PC-9 (cell line): ENCODE results near the gene CDH15. TPM values are rescaled to one million over a fixed set of nuclear protein-coding genes. Genes with fewer than 3 reads are reported as not detected.

Experiments used
- BruUV-seq: library from RNA; stranded (reverse); fragments of 400-500 nt; replicated peaks from 2 replicates; lab custom pipeline; 2021; lab: Mats Ljungman, UMichigan
- CTCF ChIA-PET: fragments of 300-600 bp; sonication (Branson Sonifier 250); formaldehyde crosslinking; loops from one replicate; lab custom pipeline; 2022; ENCODE audit warnings: antibody characterized with exemption; lab: Charles Lee
- POLR2A ChIA-PET: fragments of 300-600 bp; sonication (Branson Sonifier 250); formaldehyde crosslinking; loops from one replicate; lab custom pipeline; 2022; ENCODE audit warnings: antibody characterized with exemption; ENCODE audit not compliant: unreplicated experiment; lab: Charles Lee
- DNase-seq, 2 experiments: peaks; one replicate each; pipeline versions ENCODE4 v3.0.0 to v3.0.0-alpha.2; 2015 to 2022; ENCODE audit warnings: mixed read lengths in 1 of 2
- H2AFZ ChIP-seq: fragments of 200-600 bp; sonication (generic); 2 replicates; pipeline ENCODE4 v1.8.1; 2017; ENCODE audit warnings: antibody characterized with exemption
- H3F3A ChIP-seq: fragments of 200-600 bp; sonication (generic); 2 replicates; pipeline ENCODE4 v1.8.1; 2017; ENCODE audit warnings: antibody characterized with exemption, mild to moderate bottlenecking, low read depth; ENCODE audit not compliant: insufficient read depth
- H3K27ac ChIP-seq: fragments of 200-600 bp; sonication (generic); 2 replicates; pipeline ENCODE4 v1.6.1; 2016; ENCODE audit warnings: mixed run types
- H3K27me3 ChIP-seq: fragments of 200-600 bp; sonication (generic); 2 replicates; pipeline ENCODE4 v1.6.1; 2016; ENCODE audit warnings: low read depth, mixed run types; ENCODE audit not compliant: insufficient read depth
- H3K36me3 ChIP-seq: fragments of 200-600 bp; sonication (generic); 2 replicates; pipeline ENCODE4 v1.6.1; 2016; ENCODE audit warnings: low read depth, mixed run types
- H3K4me1 ChIP-seq: fragments of 200-600 bp; sonication (generic); replicated peaks from 2 replicates; pipeline ENCODE4 v1.6.1; 2016; ENCODE audit warnings: mixed run types; ENCODE audit not compliant: insufficient read depth
- H3K4me2 ChIP-seq: fragments of 200-600 bp; sonication (generic); 2 replicates; pipeline ENCODE4 v1.6.1; 2017; ENCODE audit warnings: mixed run types
- H3K4me3 ChIP-seq: fragments of 200-600 bp; sonication (generic); 2 replicates; pipeline ENCODE4 v1.6.1; 2016; ENCODE audit warnings: mixed run types
- H3K79me2 ChIP-seq: fragments of 200-600 bp; sonication (generic); 2 replicates; pipeline ENCODE4 v1.6.1; 2017; ENCODE audit warnings: low read depth, mixed run types
- H3K9me2 ChIP-seq: fragments of 200-600 bp; sonication (generic); 2 replicates; pipeline ENCODE4 v1.8.1; 2017; ENCODE audit warnings: mild to moderate bottlenecking; ENCODE audit not compliant: insufficient read depth
- H3K9me3 ChIP-seq: fragments of 200-600 bp; sonication (generic); 2 replicates; pipeline ENCODE4 v1.8.1; 2016; ENCODE audit warnings: low read depth; ENCODE audit not compliant: insufficient read depth
- H4K20me1 ChIP-seq: fragments of 200-600 bp; sonication (generic); 2 replicates; pipeline ENCODE4 v1.8.1; 2017; ENCODE audit not compliant: insufficient read depth
- CTCF ChIP-seq: fragments of 200-600 bp; sonication (generic); conservative IDR thresholded peaks from 2 replicates; pipeline ENCODE4 v1.6.1; 2017; ENCODE audit warnings: mixed run types, antibody characterized with exemption, mild to moderate bottlenecking, moderate library complexity
- EZH2 ChIP-seq: fragments of 200-600 bp; sonication (generic); IDR thresholded peaks from 2 replicates; pipeline ENCODE4 v1.8.0; 2017; ENCODE audit warnings: antibody characterized with exemption, low read depth
- intact Hi-C: fragments of 100-400 bp; cut with micrococcal nuclease; formaldehyde crosslinking; loops from one replicate; pipeline ENCODE4 v1.10.0; 2022; ENCODE audit not compliant: unreplicated experiment
- total RNA-seq: library from RNA; stranded (reverse); gene quantifications from 2 replicates; pipeline ENCODE4 v1.2.3, GENCODE V29; 2021

CDH15 gene
- total RNA-seq, 1 experiment from 2014 or later: not detected

GRCh38 chr16:89197033-89197632 lies 25.6 kb downstream of the CDH15 start:
- Histone ChIP-seq H3K4me3 (no peak overlapping the region), H3F3A (no peaks in the 10 kb centered on the region), H3K4me1 (peaks cover 10% of the 10 kb centered on the region; the same call in 1 of the 2 replicates), H3K27me3 (peaks cover 10% of the 10 kb centered on the region), H2AFZ (no peak overlapping the region), H3K9me2 (no peaks in the 10 kb centered on the region), H3K9me3 (no peaks in the 10 kb centered on the region), H4K20me1 (no peaks in the 10 kb centered on the region), H3K36me3 (no peaks in the 10 kb centered on the region), H3K79me2 (no peaks in the 10 kb centered on the region), H3K4me2 (no peak overlapping the region), H3K27ac (no peak overlapping the region)
- TF ChIP-seq EZH2 (no peak), CTCF (no peak)
- intact Hi-C loops: no loop called here
- POLR2A ChIA-PET: no interaction called here
- BruUV-seq: no TSS peak
- CTCF ChIA-PET: no interaction called here
- DNase-seq: no peak

GRCh38 chr16:89197633-89198416 lies 26.3 kb downstream of the CDH15 start:
- peaks cover 10% of the 10 kb centered on the region for H3K27me3 ChIP-seq
- no peaks in the 10 kb centered on the region for H3K36me3 ChIP-seq
- H3K79me2 ChIP-seq: no peaks in the 10 kb centered on the region
- no peaks in the 10 kb centered on the region for H3K9me2 ChIP-seq
- no peaks in the 10 kb centered on the region for H3K9me3 ChIP-seq
- H3K27ac ChIP-seq: no peak overlapping the region
- H3K4me1 ChIP-seq: peaks cover 10% of the 10 kb centered on the region; the same call in 1 of the 2 replicates
- intact Hi-C loops: no loop called here
- H2AFZ ChIP-seq: no peak overlapping the region
- no peak for DNase-seq
- no peak overlapping the region for H3K4me2 ChIP-seq
- TF ChIP-seq EZH2: no peak
- no peak for TF ChIP-seq CTCF
- no peak overlapping the region for H3K4me3 ChIP-seq
- ChIA-PET CTCF (interaction anchor here (0.6 kb wide), 1 partner anchor 276 kb away, joined by 3 read pairs; no protein-coding TSS in a partner anchor), POLR2A (no interaction called here)
- no peaks in the 10 kb centered on the region for H4K20me1 ChIP-seq
- peaks cover 3% of the 10 kb centered on the region; the same call in 1 of the 2 replicates for H3F3A ChIP-seq
- no TSS peak for BruUV-seq

GRCh38 chr16:89198417-89199240 lies 27.1 kb downstream of the CDH15 start:
- TF ChIP-seq CTCF (no peak), EZH2 (no peak)
- no peaks in the 10 kb centered on the region for H3K36me3 ChIP-seq
- H4K20me1 ChIP-seq: no peaks in the 10 kb centered on the region
- no peaks in the 10 kb centered on the region for H3K9me3 ChIP-seq
- H3K9me2 ChIP-seq: no peaks in the 10 kb centered on the region
- no peak overlapping the region for H3K4me3 ChIP-seq
- BruUV-seq: no TSS peak
- H3K4me1 ChIP-seq: peaks cover 10% of the 10 kb centered on the region; the same call in 1 of the 2 replicates
- H3F3A ChIP-seq: peaks cover 10% of the 10 kb centered on the region; the same call in 1 of the 2 replicates
- ChIA-PET CTCF (interaction anchor here (0.6 kb wide), 1 partner anchor 277 kb away, joined by 3 read pairs; no protein-coding TSS in a partner anchor), POLR2A (no interaction called here)
- no peak overlapping the region for H3K27ac ChIP-seq
- no peak overlapping the region for H3K4me2 ChIP-seq
- H2AFZ ChIP-seq: no peak overlapping the region
- no peaks in the 10 kb centered on the region for H3K79me2 ChIP-seq
- intact Hi-C loops: no loop called here
- peaks cover 10% of the 10 kb centered on the region for H3K27me3 ChIP-seq
- DNase-seq: no peak
